Uterus (tissue), 2 donors: ENCODE results near the gene IARS2.

Experiments
- CTCF ChIP-seq, 4 experiments: fragments of 200-600 bp in 2 of 4; fragments of 450-650 bp in 2 of 4; sonication (generic) in 2 of 4; IDR thresholded peaks; one replicate each; pipeline ENCODE4 v1.5.1; 2016 to 2019; ENCODE audit warnings: antibody characterized with exemption in 4 of 4, mild to moderate bottlenecking in 2 of 4, moderate library complexity in 1 of 4
- POLR2A ChIP-seq, 2 donors: fragments of 450-650 bp; IDR thresholded peaks; one replicate each; pipeline ENCODE4 v1.6.1; 2016; ENCODE audit warnings: antibody characterized with exemption in 2 of 2, mild to moderate bottlenecking in 1 of 2, moderate library complexity in 1 of 2

- TF ChIP-seq CTCF (IDR thresholded peaks at IDR 0.05): no peak
- no peak for TF ChIP-seq POLR2A (IDR thresholded peaks at IDR 0.05)
Measured at GRCh38 chr1:220166853-220167252, 72.9 kb downstream of the IARS2 start.
